Omental fat pad (tissue), 4 donors: ENCODE data around the gene BMP4. TPM values are rescaled to one million over a fixed set of nuclear protein-coding genes. Genes with fewer than 3 reads are reported as not detected.

Experiments used
- ATAC-seq: fragments of 150-250 bp; one replicate; pipeline ENCODE4 v1.9.1; 2016; ENCODE audit warnings: mild to moderate bottlenecking, moderate library complexity; ENCODE audit not compliant: low FRiP score
- DNase-seq: peaks from one replicate; pipeline ENCODE4 v3.0.0-alpha.2; 2019; ENCODE audit warnings: low spot score
- CTCF ChIP-seq, 3 donors: fragments of 450-650 bp; IDR thresholded peaks; one replicate each; pipeline ENCODE4 v1.5.1; 2016 to 2017; ENCODE audit warnings: antibody characterized with exemption in 3 of 3, mild to moderate bottlenecking in 3 of 3, moderate library complexity in 2 of 3
- total RNA-seq, 4 donors: library from RNA; depleted of rRNA; stranded (reverse); fragments of >200 nt; gene quantifications; one replicate each; pipeline ENCODE4 v1.1.0, GENCODE V29; 2016

Gene BMP4
- total RNA-seq, 4 donors from 2014 or later = 13.7 to 33.4 (median 20.0) TPM

GRCh38 chr14:53955229-53955556, 1.4 kb downstream of the BMP4 start:
- DNase-seq (no peak), ATAC-seq (no peak)

GRCh38 chr14:53954551-53955228, 1.9 kb downstream of the BMP4 start:
- no peak for TF ChIP-seq CTCF (IDR thresholded peaks at IDR 0.05)
- DNase-seq (no peak), ATAC-seq (no peak)

More at GRCh38 chr14:53955229-53955556, 1.4 kb downstream of the BMP4 start:
- TF ChIP-seq CTCF (IDR thresholded peaks at IDR 0.05) = no peak

GRCh38 chr14:53953828-53954550, 2.6 kb downstream of the BMP4 start:
- no peak for DNase-seq
- peak; percentile 25 for ATAC-seq

GRCh38 chr14:53953002-53953827, 3.4 kb downstream of the BMP4 start:
- no peak for TF ChIP-seq CTCF (IDR thresholded peaks at IDR 0.05)
- ATAC-seq = peak; percentile 78
- DNase-seq = no peak

More at GRCh38 chr14:53953828-53954550, 2.6 kb downstream of the BMP4 start:
- no peak for TF ChIP-seq CTCF (IDR thresholded peaks at IDR 0.05)

GRCh38 chr14:53952533-53952932, 4.1 kb downstream of the BMP4 start:
- DNase-seq = no peak
- no peak for TF ChIP-seq CTCF (IDR thresholded peaks at IDR 0.05)
- no peak for ATAC-seq

- ATAC-seq (no peak), DNase-seq (no peak)
- TF ChIP-seq CTCF (IDR thresholded peaks at IDR 0.05) = no peak
These were observed 4.9 kb downstream of the BMP4 start for GRCh38 chr14:53951627-53952303.
